Smooth muscle cell of the brain vasculature (primary cell): Measurements from ENCODE around the gene NPAS3.

Source experiments
- DNase-seq: peaks from one replicate; pipeline ENCODE4 v3.0.0-alpha.2; 2012; ENCODE audit warnings: low read depth, low spot score

Gene NPAS3

GRCh38 chr14:33467971-33468370, 529.3 kb downstream of the NPAS3 start:
- no peak for DNase-seq

- no peak for DNase-seq
Measured at GRCh38 chr14:33469898-33470297, 531.2 kb downstream of the NPAS3 start.

GRCh38 chr14:33471776-33472175, 533.1 kb downstream of the NPAS3 start:
- DNase-seq = no peak

GRCh38 chr14:33475623-33476022, 536.9 kb downstream of the NPAS3 start:
- peak; percentile 62 for DNase-seq

GRCh38 chr14:33477797-33478196, 539.1 kb downstream of the NPAS3 start:
- DNase-seq = no peak

- DNase-seq = no peak
Measured at GRCh38 chr14:33480071-33480886, 541.6 kb downstream of the NPAS3 start.

GRCh38 chr14:33480887-33481184, 542.2 kb downstream of the NPAS3 start:
- no peak for DNase-seq

- no peak for DNase-seq
Measured at GRCh38 chr14:33483110-33483509, 544.4 kb downstream of the NPAS3 start.

- no peak for DNase-seq
Measured at GRCh38 chr14:33483541-33483940, 544.9 kb downstream of the NPAS3 start.

GRCh38 chr14:33484264-33484663, 545.6 kb downstream of the NPAS3 start:
- no peak for DNase-seq

- no peak for DNase-seq
Measured at GRCh38 chr14:33486332-33486890, 547.7 kb downstream of the NPAS3 start.

GRCh38 chr14:33488582-33488981, 549.9 kb downstream of the NPAS3 start:
- no peak for DNase-seq

GRCh38 chr14:33490555-33490954, 551.9 kb downstream of the NPAS3 start:
- no peak for DNase-seq

GRCh38 chr14:33491112-33491511, 552.4 kb downstream of the NPAS3 start:
- no peak for DNase-seq

GRCh38 chr14:33492491-33492890, 553.8 kb downstream of the NPAS3 start:
- DNase-seq = no peak

- DNase-seq = no peak
Measured at GRCh38 chr14:33493266-33493665, 554.6 kb downstream of the NPAS3 start.

GRCh38 chr14:33493990-33494389, 555.3 kb downstream of the NPAS3 start:
- DNase-seq = no peak

GRCh38 chr14:33499687-33500086, 561.0 kb downstream of the NPAS3 start:
- DNase-seq = no peak

- DNase-seq = no peak
Measured at GRCh38 chr14:33504246-33505099, 565.8 kb downstream of the NPAS3 start.

GRCh38 chr14:33505266-33505962, 566.7 kb downstream of the NPAS3 start:
- DNase-seq = no peak

GRCh38 chr14:33505963-33506329, 567.3 kb downstream of the NPAS3 start:
- no peak for DNase-seq
